Activated CD8-positive, alpha-beta memory T cell treated with anti-CD3 and anti-CD28 coated beads, Interleukin-2, amount 50 U/mL, for 24 hours (primary cell): ENCODE results near the gene NDRG3.

Experiments
- DNase-seq: peaks from one replicate; pipeline ENCODE4 v3.0.0-alpha.2; 2020; ENCODE audit errors: extremely low read depth

The NDRG3 gene

GRCh38 chr20:36745927-36746659 lies at the start of gene NDRG3:
TSS of gene NDRG3 (minus strand) at chr20:36746090. CDS start at chr20:36721735, 24,355 bp downstream.
- DNase-seq, result peak; percentile 82

GRCh38 chr20:36794116-36794474 lies 48.2 kb upstream of the NDRG3 start:
- no peak for DNase-seq

GRCh38 chr20:36793294-36794115 lies 47.6 kb upstream of the NDRG3 start:
- DNase-seq, result no peak

GRCh38 chr20:36792422-36792821 lies 46.5 kb upstream of the NDRG3 start:
- no peak for DNase-seq

GRCh38 chr20:36791862-36792261 lies 46.0 kb upstream of the NDRG3 start:
- DNase-seq, result no peak

- DNase-seq, result no peak
Observed at GRCh38 chr20:36786663-36787062, 40.8 kb upstream of the NDRG3 start.

GRCh38 chr20:36786246-36786645 lies 40.4 kb upstream of the NDRG3 start:
- no peak for DNase-seq

GRCh38 chr20:36785308-36785707 lies 39.4 kb upstream of the NDRG3 start:
- no peak for DNase-seq

- no peak for DNase-seq
Observed at GRCh38 chr20:36784900-36785299, 39.0 kb upstream of the NDRG3 start.

GRCh38 chr20:36784116-36784515 lies 38.2 kb upstream of the NDRG3 start:
- no peak for DNase-seq

- DNase-seq, result no peak
Observed at GRCh38 chr20:36779656-36780025, 33.8 kb upstream of the NDRG3 start.

GRCh38 chr20:36778831-36779655 lies 33.2 kb upstream of the NDRG3 start:
- DNase-seq, result no peak

GRCh38 chr20:36777576-36777975 lies 31.7 kb upstream of the NDRG3 start:
- no peak for DNase-seq

GRCh38 chr20:36777167-36777566 lies 31.3 kb upstream of the NDRG3 start:
- DNase-seq, result no peak

GRCh38 chr20:36775826-36776225 lies 29.9 kb upstream of the NDRG3 start:
- no peak for DNase-seq

GRCh38 chr20:36775196-36775595 lies 29.3 kb upstream of the NDRG3 start:
- no peak for DNase-seq

- DNase-seq, result peak; percentile 92
Observed at GRCh38 chr20:36773597-36774390, 27.9 kb upstream of the NDRG3 start, which contains the start of gene DSN1. TSS of gene DSN1 (minus strand) at chr20:36773763. CDS start at chr20:36771458, 2,305 bp downstream.

- DNase-seq, result no peak
Observed at GRCh38 chr20:36773107-36773596, 27.3 kb upstream of the NDRG3 start.

GRCh38 chr20:36770680-36771079 lies 24.8 kb upstream of the NDRG3 start:
- no peak for DNase-seq

- DNase-seq, result no peak
Observed at GRCh38 chr20:36768768-36769430, 23.0 kb upstream of the NDRG3 start.

GRCh38 chr20:36761125-36761524 lies 15.2 kb upstream of the NDRG3 start:
- DNase-seq, result no peak
